K562 (cell line): ENCODE results near the gene EPB42. TPM values are rescaled to one million over a fixed set of nuclear protein-coding genes. Genes with fewer than 3 reads are reported as not detected.

Experiments
- ATF1 ChIP-seq, 2 experiments: fragments of 450-650 bp in 1 of 2; IDR thresholded peaks; 2 replicates each; pipeline ENCODE4 v1.6.1; 2016; ENCODE audit warnings: missing compliant biosample characterization in 1 of 2, missing genetic modification characterization in 1 of 2
- CREB3 ChIP-seq: fragments of 450-650 bp; conservative IDR thresholded peaks from 2 replicates; pipeline ENCODE4 v1.6.1; 2016; ENCODE audit warnings: missing genetic modification characterization, low read depth, mild to moderate bottlenecking, missing compliant biosample characterization, moderate library complexity
- CTBP1 ChIP-seq: fragments of 450-650 bp; IDR thresholded peaks from 2 replicates; pipeline ENCODE4 v1.6.1; 2016; ENCODE audit warnings: borderline replicate concordance
- ELF4 ChIP-seq: fragments of 450-650 bp; formaldehyde crosslinking; IDR thresholded peaks from 2 replicates; pipeline ENCODE4 v1.4.0; 2022; ENCODE audit warnings: missing genetic modification characterization
- FOXJ2 ChIP-seq: fragments of 200-800 bp; sonication (Bioruptor generic); IDR thresholded peaks from 2 replicates; pipeline ENCODE4 v1.6.1; 2016; ENCODE audit warnings: missing genetic modification characterization, missing compliant biosample characterization
- HNRNPH1 ChIP-seq: fragments of 200-400 bp; formaldehyde crosslinking; optimal IDR thresholded peaks from 2 replicates; pipeline ENCODE3; 2017; ENCODE audit warnings: low read depth, mild to moderate bottlenecking, low read length, moderate library complexity
- KHSRP ChIP-seq: fragments of 450-650 bp; IDR thresholded peaks from 2 replicates; pipeline ENCODE4 v1.6.1; 2017
- MYNN ChIP-seq, 2 experiments: sonication (generic); formaldehyde crosslinking in 1 of 2; IDR thresholded peaks; 2 replicates each; pipeline versions ENCODE4 v1.5.0 to v1.6.1; 2016 to 2020; ENCODE audit warnings: antibody characterized with exemption in 1 of 2, missing genetic modification reagents in 1 of 2
- PCBP2 ChIP-seq: fragments of 200-400 bp; formaldehyde crosslinking; IDR thresholded peaks from 2 replicates; pipeline ENCODE4 v1.6.1; 2018; ENCODE audit warnings: low read length, low read depth, mild to moderate bottlenecking, moderate library complexity; ENCODE audit not compliant: poor library complexity, severe bottlenecking
- POLR2H ChIP-seq: IDR thresholded peaks from 2 replicates; pipeline ENCODE4 v1.6.1; 2016; ENCODE audit warnings: missing genetic modification characterization, low read depth, mild to moderate bottlenecking, control low read depth, missing compliant biosample characterization, moderate library complexity
- RBBP5 ChIP-seq: fragments of 200-600 bp; sonication (generic); IDR thresholded peaks from 2 replicates; pipeline ENCODE4 v1.6.1; 2012; ENCODE audit warnings: borderline replicate concordance, mild to moderate bottlenecking, low read length, control low read depth, inconsistent platforms; ENCODE audit not compliant: insufficient read depth, poor library complexity, severe bottlenecking
- RBM22 ChIP-seq: fragments of 200-400 bp; formaldehyde crosslinking; IDR thresholded peaks from 2 replicates; pipeline ENCODE4 v1.6.1; 2018; ENCODE audit warnings: low read length, low read depth; ENCODE audit not compliant: poor library complexity, severe bottlenecking
- RBM34 ChIP-seq: fragments of 200-400 bp; formaldehyde crosslinking; IDR thresholded peaks from 2 replicates; pipeline ENCODE4 v1.6.1; 2018; ENCODE audit warnings: low read length, borderline replicate concordance; ENCODE audit not compliant: insufficient read depth
- RFX1 ChIP-seq: fragments of 450-650 bp; IDR thresholded peaks from 2 replicates; pipeline ENCODE4 v1.6.1; 2016; ENCODE audit warnings: mild to moderate bottlenecking, moderate library complexity
- RFX5 ChIP-seq: IDR thresholded peaks from 2 replicates; pipeline ENCODE4 v1.6.1; 2011; ENCODE audit warnings: low read depth, mild to moderate bottlenecking, improper control_type of control experiment, low read length
- SMAD1 ChIP-seq: fragments of 150-350 bp; IDR thresholded peaks from 2 replicates; pipeline ENCODE4 v1.6.1; 2014; ENCODE audit warnings: low read length, low read depth; ENCODE audit not compliant: partially characterized antibody
- SMARCB1 ChIP-seq: IDR thresholded peaks from 2 replicates; pipeline ENCODE4 v1.6.1; 2011; ENCODE audit warnings: improper control_type of control experiment, low read depth; ENCODE audit not compliant: insufficient read length
- SNAPC5 ChIP-seq: fragments of 250-450 bp; sonication (Bioruptor Pico); IDR thresholded peaks from 2 replicates; pipeline ENCODE4 v1.8.0; 2021; ENCODE audit warnings: moderate library complexity, mild to moderate bottlenecking, inconsistent platforms
- TRIM24 ChIP-seq, 2 experiments: fragments of 450-650 bp; IDR thresholded peaks; 2 replicates each; pipeline ENCODE4 v1.6.1; 2016
- ZFP91 ChIP-seq: sonication (generic); formaldehyde crosslinking; IDR thresholded peaks from 2 replicates; pipeline ENCODE4 v1.8.0; 2022; ENCODE audit warnings: mild to moderate bottlenecking, missing genetic modification reagents
- ZNF133 ChIP-seq: fragments of 250-450 bp; sonication (Bioruptor Pico); IDR thresholded peaks from 2 replicates; pipeline ENCODE4 v1.4.0; 2020; ENCODE audit warnings: mild to moderate bottlenecking
- ZNF398 ChIP-seq: fragments of 250-450 bp; sonication (Bioruptor Pico); IDR thresholded peaks from 2 replicates; pipeline ENCODE4 v1.8.0; 2021; ENCODE audit warnings: moderate library complexity, mild to moderate bottlenecking, inconsistent platforms
- ZNF785 ChIP-seq: fragments of 250-450 bp; sonication (Bioruptor Pico); IDR thresholded peaks from 2 replicates; pipeline ENCODE4 v1.4.0; 2020; ENCODE audit warnings: mild to moderate bottlenecking
- polyA plus RNA-seq, 8 experiments: library from polyadenylated mRNA; depleted of rRNA in 4 of 8; stranded (reverse) in 5 of 8; unstranded in 3 of 8; fragments of >200 nt; fragmentation: Nextera tagmentation in 2 of 8; fragmentation: Illumina TruSeq in 1 of 8; extraction: Ambion mirVana in 2 of 8; extraction: Trizol in 1 of 8; gene quantifications; 2 replicates each; pipeline versions ENCODE4 v1.2.1 to v1.2.3, GENCODE V29; 2011 to 2014; ENCODE audit warnings: inconsistent platforms in 1 of 8, missing spikeins in 1 of 8
- total RNA-seq, 7 experiments: library from RNA; depleted of rRNA in 6 of 7; stranded (reverse); fragments of >200 nt in 6 of 7; fragmentation: Illumina TruSeq in 2 of 7; extraction: Trizol in 2 of 7; gene quantifications; 2 replicates each; pipeline versions ENCODE4 v1.2.1 to v1.2.3, GENCODE V29; 2011 to 2021; ENCODE audit warnings: low replicate concordance in 1 of 7

The EPB42 gene
- total and polyA plus RNA-seq, 9 of the 15 experiments (the other 6 are each of a cell fraction or from before 2014, with no cell fraction given), result 0.38 to 2.3 (median 1.4) TPM

- TF ChIP-seq RFX1 (no peak), TRIM24 (IDR thresholded peaks at IDR 0.05) (peak in 1 of 2 experiments; percentile 27; a peak in 1 of 4 replicates), SMARCB1 (no peak), ZNF785 (no peak), ZFP91 (CRISPR knock-in tag) (no peak), ATF1 (CRISPR knock-in tag; IDR thresholded peaks at IDR 0.05) (no peak; the same call in 1 of the 2 replicates), ATF1 (tag; IDR thresholded peaks at IDR 0.05) (peak; percentile 75), SMAD1 (no peak), KHSRP (no peak), ZNF398 (CRISPR knock-in tag) (no peak), RBM22 (peak; percentile 71), SNAPC5 (CRISPR knock-in tag) (no peak), FOXJ2 (0 out of 2 replicates have a peak, but pooled peaks have one; percentile 26), POLR2H (tag) (peak; percentile 86), HNRNPH1 (no peak), ELF4 (CRISPR knock-in tag) (peak; percentile 97), RBM34 (no peak), CREB3 (tag) (no peak), MYNN (IDR thresholded peaks at IDR 0.05) (peak; percentile 84; the same call in 1 of the 2 replicates), MYNN (CRISPR knock-in tag; IDR thresholded peaks at IDR 0.05) (no peak), ZNF133 (CRISPR knock-in tag) (no peak), PCBP2 (no peak), RFX5 (no peak), CTBP1 (peak; percentile 93), RBBP5 (peak; percentile 76)
Observed at GRCh38 chr15:43185157-43186002, 35.4 kb downstream of the EPB42 start, which contains the start of gene CCNDBP1 (continued).
